Activated T-helper 17 cell treated with anti-CD3 and anti-CD28 coated beads, Interleukin-2, amount 50 U/mL, for 72 hours (primary cell): ENCODE measurements around the gene SLC25A45. TPM values are rescaled to one million over a fixed set of nuclear protein-coding genes. Genes with fewer than 3 reads are reported as not detected.

Experiments
- ATAC-seq: fragments of 150-1000 bp; cut with Tn5 transposase; replicated peaks from 2 replicates; pipeline ENCODE4 v1.10.0; 2021; ENCODE audit warnings: mild to moderate bottlenecking, moderate library complexity
- H3K27ac Mint-ChIP-seq: one replicate; pipeline ENCODE4 v1.8.0; 2022; ENCODE audit warnings: mixed read lengths
- H3K27me3 Mint-ChIP-seq: one replicate; pipeline ENCODE4 v1.8.0; 2022; ENCODE audit warnings: mixed read lengths
- H3K36me3 Mint-ChIP-seq: one replicate; pipeline ENCODE4 v1.8.0; 2022; ENCODE audit warnings: low read depth, mild to moderate bottlenecking, mixed read lengths
- H3K4me1 Mint-ChIP-seq: one replicate; pipeline ENCODE4 v1.8.0; 2022; ENCODE audit warnings: mixed read lengths
- H3K4me3 Mint-ChIP-seq: one replicate; pipeline ENCODE4 v1.8.0; 2022; ENCODE audit warnings: mild to moderate bottlenecking, mixed read lengths
- H3K9me3 Mint-ChIP-seq: one replicate; pipeline ENCODE4 v1.8.0; 2022; ENCODE audit warnings: mixed read lengths
- total RNA-seq, 2 donors: library from RNA; stranded (reverse); gene quantifications; one replicate each; pipeline ENCODE4 v1.2.3, GENCODE V29; 2022

Gene SLC25A45
- total RNA-seq, 2 donors from 2014 or later, result 18.0 to 20.1 TPM

- H3K9me3 Mint-ChIP-seq, result no peaks in the 10 kb centered on the region
- H3K4me1 Mint-ChIP-seq, result peaks cover 14% of the 10 kb centered on the region
- ATAC-seq, result no peak
- H3K4me3 Mint-ChIP-seq, result peak overlapping the region; percentile 89
- peak overlapping the region; percentile 83 for H3K27ac Mint-ChIP-seq
- peaks cover 61% of the 10 kb centered on the region for H3K36me3 Mint-ChIP-seq
- no peaks in the 10 kb centered on the region for H3K27me3 Mint-ChIP-seq
Observed at GRCh38 chr11:65390099-65390941, 7.9 kb upstream of the SLC25A45 start.

DNA sequence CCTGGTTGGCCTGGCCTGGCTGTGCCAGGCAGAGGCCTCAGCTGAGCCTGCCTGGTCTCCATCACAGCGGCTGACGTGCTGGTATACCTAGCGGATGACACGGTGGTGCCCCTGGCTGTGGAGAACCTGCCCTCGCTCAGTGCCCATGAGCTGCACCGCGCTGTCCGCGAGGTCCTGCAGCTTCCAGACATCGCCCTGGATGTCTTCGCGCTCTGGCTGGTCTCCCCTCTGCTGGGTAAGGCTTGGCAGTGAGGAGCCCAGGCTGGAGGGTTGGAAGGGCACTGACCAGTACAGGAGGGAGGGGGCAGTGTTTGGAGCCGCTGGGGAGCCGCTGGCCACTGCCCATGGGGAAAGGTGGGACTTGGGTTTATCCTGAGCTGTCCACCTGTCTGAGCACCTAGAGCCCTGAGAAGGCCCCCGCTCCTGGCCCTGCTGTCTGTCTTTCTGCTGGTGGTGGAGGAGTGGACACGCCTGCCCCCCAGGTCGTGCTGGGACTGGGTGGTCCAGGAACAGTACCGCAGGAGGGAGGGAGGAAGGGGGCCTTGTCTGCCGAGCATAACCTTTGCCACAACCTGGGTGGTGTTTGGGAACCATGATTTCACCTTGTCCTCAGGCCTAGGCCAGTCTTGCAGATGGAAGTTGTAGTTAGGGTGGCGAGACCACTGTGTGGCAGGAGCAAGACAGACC, 7.0 kb upstream of the SLC25A45 start:
- no peak for ATAC-seq
- Mint-ChIP-seq H3K4me1 (peaks cover 23% of the 10 kb centered on the region), H3K27ac (peak overlapping the region; percentile 83)

DNA sequence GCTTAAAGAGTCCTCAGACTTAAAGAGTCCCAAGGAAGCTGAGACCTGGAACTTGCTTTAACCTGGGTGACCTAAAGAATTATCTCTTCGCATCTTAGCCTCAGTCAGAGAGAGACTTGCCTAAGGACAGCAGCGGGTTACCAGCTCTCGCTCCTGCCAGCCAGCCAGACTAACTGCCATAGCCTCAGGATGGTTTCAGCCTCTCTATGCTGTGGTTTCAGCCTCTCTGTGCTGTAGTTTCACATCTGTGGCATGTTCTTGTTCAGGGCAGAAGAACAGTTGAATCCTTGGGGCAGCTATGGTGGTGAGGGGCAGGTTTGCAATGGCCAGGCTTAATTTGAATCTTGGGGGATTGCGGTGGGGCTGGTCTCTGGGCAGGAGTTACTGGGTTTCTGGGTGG, 6.3 kb upstream of the SLC25A45 start:
- H3K4me3 Mint-ChIP-seq, result peak overlapping the region; percentile 89
- H3K27ac Mint-ChIP-seq, result peak overlapping the region; percentile 83
- no peaks in the 10 kb centered on the region for H3K9me3 Mint-ChIP-seq
- ATAC-seq, result no peak
- no peaks in the 10 kb centered on the region for H3K27me3 Mint-ChIP-seq
- peaks cover 30% of the 10 kb centered on the region for H3K4me1 Mint-ChIP-seq
- H3K36me3 Mint-ChIP-seq, result peaks cover 57% of the 10 kb centered on the region

More for the DNA sequence above, 7.0 kb upstream of the SLC25A45 start:
- Mint-ChIP-seq H3K4me3 (peak overlapping the region; percentile 89), H3K9me3 (no peaks in the 10 kb centered on the region), H3K27me3 (no peaks in the 10 kb centered on the region), H3K36me3 (peaks cover 57% of the 10 kb centered on the region)

DNA sequence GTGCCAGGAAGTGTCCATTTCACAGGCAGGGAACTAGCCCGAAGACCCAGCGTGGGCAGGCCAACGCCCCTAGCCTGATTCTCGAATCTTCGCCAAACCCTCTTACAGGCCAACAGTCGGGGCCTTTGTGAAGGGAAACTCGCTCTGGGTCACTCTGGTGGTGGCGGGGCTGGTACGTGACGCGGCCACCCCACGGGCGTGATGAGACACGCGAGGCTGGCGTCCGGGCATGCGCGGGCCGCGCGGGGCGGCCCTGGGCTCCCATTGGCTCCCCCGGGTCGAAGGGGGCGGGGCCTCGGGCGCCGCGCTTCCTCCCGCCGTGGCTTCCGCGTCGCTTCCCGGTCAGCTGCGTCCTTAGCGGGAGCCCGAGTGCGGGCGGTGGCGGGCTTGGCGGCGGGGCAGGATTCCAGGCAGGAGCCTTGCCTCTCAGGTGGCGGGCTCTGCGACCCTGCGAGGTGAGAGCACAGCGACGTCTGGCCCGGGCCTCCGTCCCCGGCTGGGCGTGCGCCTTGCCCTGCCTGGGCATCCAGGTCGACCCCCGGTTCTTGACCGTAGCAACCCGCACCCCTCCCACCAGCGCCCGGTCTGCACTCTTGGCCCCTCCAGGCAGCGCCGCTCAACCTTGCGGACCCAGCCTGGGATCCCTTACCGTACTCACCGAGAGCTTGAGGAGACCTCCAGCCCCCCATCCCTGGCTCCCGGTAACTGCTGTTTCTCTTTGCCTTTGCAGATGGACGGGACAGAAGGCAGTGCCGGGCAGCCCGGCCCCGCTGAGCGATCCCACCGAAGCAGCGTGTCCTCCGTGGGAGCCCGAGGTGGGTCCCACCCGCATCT, 4.1 kb upstream of the SLC25A45 start, which contains the start of gene FRMD8:
FRMD8 (plus strand) TSS at position 331 of the 834 bp plus-strand sequence; CDS start at position 731, 400 bp downstream.
- Mint-ChIP-seq H3K36me3 (peaks cover 40% of the 10 kb centered on the region), H3K27ac (peak within 1 kb of the TSS; percentile 94), H3K4me1 (peaks cover 28% of the 10 kb centered on the region), H3K27me3 (no peaks in the 10 kb centered on the region), H3K4me3 (peak within 1 kb of the TSS; percentile 89), H3K9me3 (no peaks in the 10 kb centered on the region)
- ATAC-seq, result peak; percentile 39

- Mint-ChIP-seq H3K9me3 (no peaks in the 10 kb centered on the region), H3K27ac (peak overlapping the region; percentile 94), H3K27me3 (no peaks in the 10 kb centered on the region), H3K4me1 (peaks cover 28% of the 10 kb centered on the region), H3K4me3 (peak overlapping the region; percentile 89), H3K36me3 (peaks cover 27% of the 10 kb centered on the region)
- ATAC-seq, result no peak
Observed at GRCh38 chr11:65384301-65384889, 1.9 kb upstream of the SLC25A45 start.

- Mint-ChIP-seq H3K27ac (peak overlapping the region; percentile 94), H3K36me3 (peaks cover 21% of the 10 kb centered on the region), H3K4me3 (peak overlapping the region; percentile 89), H3K4me1 (peaks cover 24% of the 10 kb centered on the region), H3K9me3 (no peaks in the 10 kb centered on the region), H3K27me3 (no peaks in the 10 kb centered on the region)
- no peak for ATAC-seq
Observed at GRCh38 chr11:65383778-65384177, 1.3 kb upstream of the SLC25A45 start.

GRCh38 chr11:65382804-65383368, 440 bp upstream of the SLC25A45 start:
- peak overlapping the region; percentile 94 for H3K27ac Mint-ChIP-seq

DNA sequence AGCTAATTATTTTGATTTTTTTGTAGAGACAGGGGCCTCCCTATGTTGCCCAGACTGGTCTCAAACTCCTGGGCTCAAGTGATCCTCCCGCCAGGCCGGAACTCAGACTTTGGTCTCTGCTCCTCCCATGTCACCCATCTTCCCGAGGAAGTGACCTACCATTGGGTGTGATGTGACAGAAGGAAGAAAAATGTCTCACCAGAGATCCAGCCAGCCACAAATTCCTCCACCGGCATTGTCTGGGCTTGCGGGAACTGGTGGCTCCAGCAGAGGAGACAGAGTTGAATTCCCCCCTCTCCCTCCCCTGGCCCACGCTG, 772 bp downstream of the SLC25A45 start:
- no peaks in the 10 kb centered on the region for H3K9me3 Mint-ChIP-seq
- peak overlapping the region; percentile 94 for H3K27ac Mint-ChIP-seq
- peaks cover 21% of the 10 kb centered on the region for H3K4me1 Mint-ChIP-seq
- H3K27me3 Mint-ChIP-seq, result no peaks in the 10 kb centered on the region
- ATAC-seq, result peak; percentile 30
- peaks cover 4% of the 10 kb centered on the region for H3K36me3 Mint-ChIP-seq
- peak overlapping the region; percentile 89 for H3K4me3 Mint-ChIP-seq

More at GRCh38 chr11:65382804-65383368, 440 bp upstream of the SLC25A45 start:
- Mint-ChIP-seq H3K27me3 (no peaks in the 10 kb centered on the region), H3K36me3 (peaks cover 12% of the 10 kb centered on the region), H3K9me3 (no peaks in the 10 kb centered on the region), H3K4me1 (peaks cover 21% of the 10 kb centered on the region), H3K4me3 (peak overlapping the region; percentile 89)
- ATAC-seq, result no peak

GRCh38 chr11:65380460-65381119, 1.9 kb downstream of the SLC25A45 start:
- Mint-ChIP-seq H3K36me3 (peaks cover 4% of the 10 kb centered on the region), H3K4me1 (peaks cover 21% of the 10 kb centered on the region), H3K4me3 (peak overlapping the region; percentile 89), H3K9me3 (no peaks in the 10 kb centered on the region), H3K27ac (peak overlapping the region; percentile 94), H3K27me3 (no peaks in the 10 kb centered on the region)
- no peak for ATAC-seq

DNA sequence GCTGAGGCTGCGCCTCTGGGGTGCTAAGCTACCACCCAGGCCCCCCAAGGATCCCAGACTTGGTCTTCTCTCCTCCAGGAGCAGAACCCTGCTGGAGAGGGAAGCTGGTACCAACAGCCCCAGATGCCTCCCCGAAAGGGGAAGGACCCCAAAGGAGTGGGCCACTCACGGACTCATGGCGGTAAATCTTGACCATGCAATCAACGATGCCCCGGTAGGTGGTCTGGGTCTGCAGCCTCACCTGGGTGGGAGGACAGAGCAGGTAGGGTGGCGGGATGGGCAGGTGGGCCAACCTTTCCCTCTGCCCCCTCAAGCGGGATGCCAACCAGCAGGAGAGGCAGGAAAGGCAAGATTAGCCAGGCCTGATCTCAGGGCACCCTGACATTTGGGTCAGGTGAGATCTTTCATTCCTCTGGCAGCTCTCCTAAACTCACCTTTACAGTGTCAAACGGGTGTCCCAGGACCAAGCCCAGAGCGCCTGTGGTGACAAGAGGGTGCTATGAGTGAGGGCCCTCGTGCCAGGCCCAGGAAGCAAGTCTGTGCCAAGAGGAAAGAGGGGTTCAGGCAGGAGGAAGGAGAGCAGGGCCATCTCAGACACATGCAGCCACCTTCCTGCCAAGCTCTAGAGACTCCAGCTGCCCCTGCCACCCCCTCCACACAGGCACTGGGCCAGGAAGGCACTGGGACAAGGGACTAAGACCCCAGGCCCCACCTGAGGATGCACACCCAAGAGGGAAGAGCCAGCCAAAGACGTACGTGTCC, 2.6 kb downstream of the SLC25A45 start:
- Mint-ChIP-seq H3K4me3 (peak overlapping the region; percentile 89), H3K9me3 (no peaks in the 10 kb centered on the region), H3K4me1 (peaks cover 14% of the 10 kb centered on the region), H3K36me3 (peaks cover 4% of the 10 kb centered on the region), H3K27ac (peak overlapping the region; percentile 74), H3K27me3 (no peaks in the 10 kb centered on the region)
- ATAC-seq, result no peak

GRCh38 chr11:65378928-65379638, 3.4 kb downstream of the SLC25A45 start:
- Mint-ChIP-seq H3K4me3 (no peak overlapping the region), H3K4me1 (peaks cover 6% of the 10 kb centered on the region), H3K9me3 (no peaks in the 10 kb centered on the region), H3K27me3 (no peaks in the 10 kb centered on the region), H3K36me3 (peaks cover 4% of the 10 kb centered on the region), H3K27ac (no peak overlapping the region)
- no peak for ATAC-seq

GRCh38 chr11:65378208-65378927, 4.1 kb downstream of the SLC25A45 start:
- Mint-ChIP-seq H3K36me3 (peaks cover 4% of the 10 kb centered on the region), H3K9me3 (no peaks in the 10 kb centered on the region), H3K4me1 (no peaks in the 10 kb centered on the region), H3K27ac (peak overlapping the region; percentile 56), H3K27me3 (no peaks in the 10 kb centered on the region), H3K4me3 (no peak overlapping the region)
- ATAC-seq, result no peak
